Body of pancreas (tissue), 4 donors: ENCODE data around the gene TXNDC8.

ENCODE experiments used
- POLR2A ChIP-seq, 3 donors: fragments of 450-650 bp; IDR thresholded peaks; one replicate each; pipeline ENCODE4 v1.6.1; 2016; ENCODE audit warnings: antibody characterized with exemption in 3 of 3, mild to moderate bottlenecking in 2 of 3
- TF ChIP-seq, protein P1 (sequence below), 7 experiments: fragments of 450-650 bp in 4 of 7; fragments of 200-600 bp in 3 of 7; sonication (generic) in 3 of 7; IDR thresholded peaks; one replicate each; pipeline ENCODE4 v1.5.1; 2016 to 2019; ENCODE audit warnings: antibody characterized with exemption in 7 of 7

DNA sequence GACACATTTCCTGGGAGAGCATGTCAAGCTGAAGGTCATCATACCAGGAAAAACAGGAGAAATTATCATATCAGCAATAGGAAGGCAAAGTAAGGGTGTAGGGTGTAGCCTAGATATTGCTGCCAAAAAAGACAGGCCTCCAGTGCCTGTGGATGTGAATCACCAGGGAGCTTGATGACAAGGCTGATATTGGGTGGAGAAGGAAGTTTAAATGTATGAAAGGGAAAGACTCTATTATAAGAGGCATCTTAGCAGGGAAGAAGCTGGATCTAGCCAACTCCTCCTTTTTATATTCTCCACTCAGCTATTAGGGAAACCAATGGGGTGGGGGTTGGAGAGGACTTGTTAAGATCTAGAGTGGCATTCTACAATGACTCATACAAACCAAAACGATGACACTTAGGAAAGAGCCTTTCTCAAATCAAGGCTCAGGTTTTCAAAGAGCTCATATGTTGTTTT lies 13.4 kb upstream of the TXNDC8 start:
- TF ChIP-seq, protein P1, sequence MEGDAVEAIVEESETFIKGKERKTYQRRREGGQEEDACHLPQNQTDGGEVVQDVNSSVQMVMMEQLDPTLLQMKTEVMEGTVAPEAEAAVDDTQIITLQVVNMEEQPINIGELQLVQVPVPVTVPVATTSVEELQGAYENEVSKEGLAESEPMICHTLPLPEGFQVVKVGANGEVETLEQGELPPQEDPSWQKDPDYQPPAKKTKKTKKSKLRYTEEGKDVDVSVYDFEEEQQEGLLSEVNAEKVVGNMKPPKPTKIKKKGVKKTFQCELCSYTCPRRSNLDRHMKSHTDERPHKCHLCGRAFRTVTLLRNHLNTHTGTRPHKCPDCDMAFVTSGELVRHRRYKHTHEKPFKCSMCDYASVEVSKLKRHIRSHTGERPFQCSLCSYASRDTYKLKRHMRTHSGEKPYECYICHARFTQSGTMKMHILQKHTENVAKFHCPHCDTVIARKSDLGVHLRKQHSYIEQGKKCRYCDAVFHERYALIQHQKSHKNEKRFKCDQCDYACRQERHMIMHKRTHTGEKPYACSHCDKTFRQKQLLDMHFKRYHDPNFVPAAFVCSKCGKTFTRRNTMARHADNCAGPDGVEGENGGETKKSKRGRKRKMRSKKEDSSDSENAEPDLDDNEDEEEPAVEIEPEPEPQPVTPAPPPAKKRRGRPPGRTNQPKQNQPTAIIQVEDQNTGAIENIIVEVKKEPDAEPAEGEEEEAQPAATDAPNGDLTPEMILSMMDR (IDR thresholded peaks at IDR 0.05): no peak
- no peak for TF ChIP-seq POLR2A (IDR thresholded peaks at IDR 0.05)
